GM12865 (cell line): ENCODE measurements around the gene NFE2L1.
A peak's percentile ranks its signal among the peaks of the same experiment; 100 is the strongest.

Experiments used
- DNase-seq: peaks from one replicate; pipeline ENCODE4 v3.0.0; 2010; ENCODE audit warnings: low read depth
- H3K4me3 ChIP-seq: 2 replicates; pipeline ENCODE4 v1.5.1; 2011; ENCODE audit warnings: mild to moderate bottlenecking, low read depth, low read length, control low read depth
- CTCF ChIP-seq: IDR thresholded peaks from 2 replicates; pipeline ENCODE4 v1.5.1; 2011; ENCODE audit warnings: low read length, control low read depth, low read depth, inconsistent platforms; ENCODE audit not compliant: insufficient read depth; ENCODE audit errors: missing control alignments

NFE2L1 gene

GRCh38 chr17:48054238-48055185 lies 6.4 kb downstream of the NFE2L1 start:
- DNase-seq, result no peak
- no peak for TF ChIP-seq CTCF
- peak overlapping the region; percentile 35; the same call in 1 of the 2 replicates for H3K4me3 ChIP-seq

- peak overlapping the region; percentile 35 for H3K4me3 ChIP-seq
- TF ChIP-seq CTCF, result no peak
- DNase-seq, result peak; percentile 81
Measured at GRCh38 chr17:48055531-48056245, 7.5 kb downstream of the NFE2L1 start.

- peak overlapping the region; percentile 18 for H3K4me3 ChIP-seq
- DNase-seq, result no peak
- no peak for TF ChIP-seq CTCF
Measured at GRCh38 chr17:48056246-48056745, 8.1 kb downstream of the NFE2L1 start.

GRCh38 chr17:48056879-48057278 lies 8.7 kb downstream of the NFE2L1 start:
- TF ChIP-seq CTCF, result no peak
- no peak for DNase-seq
- no peak overlapping the region for H3K4me3 ChIP-seq

- DNase-seq, result no peak
- no peak for TF ChIP-seq CTCF
- no peak overlapping the region for H3K4me3 ChIP-seq
Measured at GRCh38 chr17:48057626-48058025, 9.5 kb downstream of the NFE2L1 start.

- DNase-seq, result no peak
- no peak for TF ChIP-seq CTCF
- no peak overlapping the region for H3K4me3 ChIP-seq
Measured at GRCh38 chr17:48058393-48059124, 10.4 kb downstream of the NFE2L1 start.
